Measurements from ENCODE around the gene COX6A2. TPM values are rescaled to one million over a fixed set of nuclear protein-coding genes. Genes with fewer than 3 reads are reported as not detected.
"Not testable (repeated sequence)": the region's sequence is repeated elsewhere in the genome, so short reads cannot be mapped to it uniquely, and the experiment has no call there.

The COX6A2 gene
- total and polyA plus RNA-seq, 4 donors = 0.84 to 36.7 (median 8.0) TPM; not detected in 1

GRCh38 chr16:31439519-31439918 lies 11.4 kb upstream of the COX6A2 start (continued):
- TF ChIP-seq, protein P1, sequence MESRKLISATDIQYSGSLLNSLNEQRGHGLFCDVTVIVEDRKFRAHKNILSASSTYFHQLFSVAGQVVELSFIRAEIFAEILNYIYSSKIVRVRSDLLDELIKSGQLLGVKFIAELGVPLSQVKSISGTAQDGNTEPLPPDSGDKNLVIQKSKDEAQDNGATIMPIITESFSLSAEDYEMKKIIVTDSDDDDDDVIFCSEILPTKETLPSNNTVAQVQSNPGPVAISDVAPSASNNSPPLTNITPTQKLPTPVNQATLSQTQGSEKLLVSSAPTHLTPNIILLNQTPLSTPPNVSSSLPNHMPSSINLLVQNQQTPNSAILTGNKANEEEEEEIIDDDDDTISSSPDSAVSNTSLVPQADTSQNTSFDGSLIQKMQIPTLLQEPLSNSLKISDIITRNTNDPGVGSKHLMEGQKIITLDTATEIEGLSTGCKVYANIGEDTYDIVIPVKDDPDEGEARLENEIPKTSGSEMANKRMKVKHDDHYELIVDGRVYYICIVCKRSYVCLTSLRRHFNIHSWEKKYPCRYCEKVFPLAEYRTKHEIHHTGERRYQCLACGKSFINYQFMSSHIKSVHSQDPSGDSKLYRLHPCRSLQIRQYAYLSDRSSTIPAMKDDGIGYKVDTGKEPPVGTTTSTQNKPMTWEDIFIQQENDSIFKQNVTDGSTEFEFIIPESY (IDR thresholded peaks at IDR 0.05) = no peak
- TF ChIP-seq FOXA1 (IDR thresholded peaks at IDR 0.05) (no peak), GABPA (IDR thresholded peaks at IDR 0.05 in 1 of 2, conservative IDR thresholded peaks at IDR 0.05 in 1 of 2) (no peak), ATF3 (IDR thresholded peaks at IDR 0.05) (no peak), TAF1 (conservative IDR thresholded peaks at IDR 0.05) (no peak)

DNA sequence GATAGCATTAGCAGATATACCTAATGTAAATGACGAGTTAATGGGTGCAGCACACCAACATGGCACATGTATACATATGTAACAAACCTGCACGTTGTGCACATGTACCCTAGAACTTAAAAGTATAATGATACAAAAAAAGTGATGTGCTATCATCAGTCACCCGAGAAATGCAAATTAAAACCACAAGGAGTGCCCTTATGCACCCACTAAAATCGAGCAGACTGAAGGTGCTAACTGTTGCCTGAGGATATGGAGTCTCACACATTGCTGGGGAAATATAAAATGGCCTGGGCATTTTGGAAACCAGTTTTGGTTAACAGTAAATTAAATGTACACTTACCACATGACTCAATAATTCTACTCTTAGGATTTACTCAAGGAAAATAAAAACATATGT lies 10.9 kb upstream of the COX6A2 start:
- WGBS = 69% methylated on average over 4 of the region's 4 CpGs
- not testable (repeated sequence) for H3K27ac ChIP-seq (ENCODE audit: low read depth in 1 of 2, low read length in 2 of 2); H3K9ac ChIP-seq (ENCODE audit: low read depth in 1 of 2, low read length in 2 of 2); H3K27me3 ChIP-seq (ENCODE audit: control insufficient read depth in 4 of 4, insufficient read depth in 4 of 4, low read length in 3 of 4); H3K36me3 ChIP-seq (ENCODE audit: control insufficient read depth in 4 of 4, insufficient read depth in 3 of 4, low read depth in 1 of 4, low read length in 3 of 4); DNase-seq (ENCODE audit: low spot score); H3K9me3 ChIP-seq (ENCODE audit: control insufficient read depth in 4 of 4, low read length in 3 of 4); H3K4me3 ChIP-seq (ENCODE audit: low read depth in 1 of 3, low read length in 3 of 3); H3K4me1 ChIP-seq (ENCODE audit: control insufficient read depth in 4 of 4, insufficient read depth in 4 of 4, low read length in 3 of 4)

DNA sequence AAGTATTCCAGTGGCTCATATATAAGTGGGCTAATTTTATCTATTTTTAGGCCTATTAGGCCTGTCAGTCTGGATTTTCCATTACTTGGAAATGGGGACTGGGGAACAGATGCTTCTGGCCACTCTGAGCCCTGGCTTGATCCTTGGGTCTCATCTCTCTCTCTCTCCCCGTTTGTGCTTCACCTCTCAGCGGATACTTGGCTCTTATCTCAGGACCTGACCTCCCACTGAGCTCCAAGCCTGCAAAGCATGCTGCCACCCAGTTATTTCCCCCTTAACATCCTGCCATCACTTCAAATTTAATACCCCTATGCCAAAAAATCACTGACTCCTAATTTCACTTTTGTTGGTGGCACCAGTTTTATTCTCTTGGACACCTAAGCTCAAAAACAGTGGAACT lies 10.3 kb upstream of the COX6A2 start:
- Histone ChIP-seq H3K27me3 (ENCODE audit: control insufficient read depth in 4 of 4, insufficient read depth in 4 of 4, low read length in 3 of 4) (no peaks in the 10 kb centered on the region), H3K9me3 (ENCODE audit: control insufficient read depth in 4 of 4, low read length in 3 of 4) (no peaks in the 10 kb centered on the region), H3K4me1 (ENCODE audit: control insufficient read depth in 4 of 4, insufficient read depth in 4 of 4, low read length in 3 of 4) (peaks cover 0 to 9% (median 3%) of the 10 kb centered on the region in 4 donors), H3K27ac (ENCODE audit: low read depth in 1 of 2, low read length in 2 of 2) (no peak overlapping the region), H3K4me3 (ENCODE audit: low read depth in 1 of 3, low read length in 3 of 3) (no peak overlapping the region), H3K36me3 (ENCODE audit: control insufficient read depth in 4 of 4, insufficient read depth in 3 of 4, low read depth in 1 of 4, low read length in 3 of 4) (no peaks in the 10 kb centered on the region), H3K9ac (ENCODE audit: low read depth in 1 of 2, low read length in 2 of 2) (no peak overlapping the region)
- TF ChIP-seq FOXA2 (IDR thresholded peaks at IDR 0.05) (no peak), TAF1 (conservative IDR thresholded peaks at IDR 0.05) (no peak), EGR1 (IDR thresholded peaks at IDR 0.05; ENCODE audit: low read depth in 2 of 2) (no peak)
- no peak for DNase-seq (ENCODE audit: low spot score)
- 82% methylated on average over 2 of the region's 2 CpGs for WGBS

DNA sequence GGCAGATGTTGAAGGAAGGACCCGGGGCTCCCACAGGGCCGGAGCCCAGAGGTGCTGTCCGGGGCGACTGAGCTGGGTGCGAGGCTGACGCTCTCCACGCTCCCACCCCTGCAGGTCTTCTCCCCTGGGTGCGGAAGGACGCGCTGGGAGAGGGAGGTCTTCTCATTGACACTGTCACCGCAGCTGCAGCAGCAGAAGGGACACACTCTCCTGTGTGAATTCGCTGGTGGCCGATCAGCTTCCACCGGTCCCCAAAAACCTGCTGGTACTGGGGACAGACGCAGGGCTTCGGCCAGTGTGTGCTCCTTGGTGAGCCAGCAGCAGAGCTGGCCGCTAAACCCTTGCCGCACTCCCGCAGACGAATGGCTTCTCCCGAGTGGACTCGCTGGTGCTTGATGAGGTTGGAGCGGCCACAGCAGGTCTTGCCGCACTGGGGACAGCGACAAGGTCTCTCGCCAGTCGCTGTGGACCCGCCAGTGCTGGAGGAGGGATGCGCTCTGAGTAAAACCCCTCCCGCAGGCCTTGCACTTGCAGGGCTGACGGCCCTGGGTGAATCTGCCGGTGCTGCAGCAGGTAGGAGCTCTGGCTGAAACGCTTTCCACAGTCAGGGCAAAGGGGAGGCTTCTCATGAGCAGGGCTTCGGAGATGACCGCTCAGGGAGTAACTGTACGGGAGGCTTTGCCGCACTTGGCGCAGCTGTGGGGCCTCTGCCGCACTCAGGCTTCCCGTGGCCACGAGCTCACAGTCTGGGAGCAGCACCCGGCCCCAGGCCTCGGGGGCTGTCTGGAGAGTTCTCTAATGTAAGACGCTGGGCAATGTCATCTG lies 8.3 kb upstream of the COX6A2 start:
- H3K27me3 ChIP-seq (ENCODE audit: control insufficient read depth in 4 of 4, insufficient read depth in 4 of 4, low read length in 3 of 4) = no peaks in the 10 kb centered on the region
- TF ChIP-seq FOXA1 (IDR thresholded peaks at IDR 0.05) (no peak), EGR1 (IDR thresholded peaks at IDR 0.05; ENCODE audit: low read depth in 2 of 2) (no peak), FOXA2 (IDR thresholded peaks at IDR 0.05) (no peak), TAF1 (conservative IDR thresholded peaks at IDR 0.05) (no peak)
- H3K9me3 ChIP-seq (ENCODE audit: control insufficient read depth in 4 of 4, low read length in 3 of 4) = no peaks in the 10 kb centered on the region
- no peak overlapping the region for H3K27ac ChIP-seq (ENCODE audit: low read depth in 1 of 2, low read length in 2 of 2)
- no peak for DNase-seq (ENCODE audit: low spot score)
- WGBS = 96% methylated on average over 44 of the region's 44 CpGs
- H3K9ac ChIP-seq (ENCODE audit: low read depth in 1 of 2, low read length in 2 of 2) = no peak overlapping the region
- no peaks in the 10 kb centered on the region for H3K36me3 ChIP-seq (ENCODE audit: control insufficient read depth in 4 of 4, insufficient read depth in 3 of 4, low read depth in 1 of 4, low read length in 3 of 4)
- H3K4me1 ChIP-seq (ENCODE audit: control insufficient read depth in 4 of 4, insufficient read depth in 4 of 4, low read length in 3 of 4) = no peaks in the 10 kb centered on the region
- no peak overlapping the region for H3K4me3 ChIP-seq (ENCODE audit: low read depth in 1 of 3, low read length in 3 of 3)

Data from liver (tissue), 9 donors.